RWPE2 (cell line): ENCODE measurements around the gene MRPS10.

Experiments
- ATAC-seq: fragments of 200-7000 bp; cut with Tn5 transposase; 3 replicates; pipeline ENCODE4 v1.9.1; 2021; ENCODE audit warnings: low read depth
- DNase-seq: peaks from one replicate; pipeline ENCODE4 v3.0.0-alpha.2; 2020; ENCODE audit warnings: low spot score
- H3K27ac ChIP-seq: fragments of 450-650 bp; 2 replicates; pipeline ENCODE4 v1.5.1; 2017; ENCODE audit warnings: mild to moderate bottlenecking; ENCODE audit not compliant: poor library complexity, severe bottlenecking
- H3K27me3 ChIP-seq: fragments of 250-450 bp; sonication (Bioruptor Pico); 2 replicates; pipeline ENCODE4 v1.5.1; 2021; ENCODE audit warnings: mild to moderate bottlenecking, moderate library complexity; ENCODE audit not compliant: insufficient read depth, poor library complexity, severe bottlenecking
- H3K36me3 ChIP-seq: fragments of 250-450 bp; sonication (Bioruptor Pico); 2 replicates; pipeline ENCODE4 v1.5.1; 2020; ENCODE audit warnings: low read depth, mild to moderate bottlenecking, moderate library complexity
- H3K4me1 ChIP-seq: fragments of 250-450 bp; sonication (Bioruptor Pico); 2 replicates; pipeline ENCODE4 v1.5.1; 2021; ENCODE audit warnings: mild to moderate bottlenecking, moderate library complexity; ENCODE audit not compliant: insufficient read depth, poor library complexity, severe bottlenecking
- H3K4me3 ChIP-seq: fragments of 250-450 bp; sonication (Bioruptor Pico); 2 replicates; pipeline ENCODE4 v1.5.1; 2021; ENCODE audit warnings: mild to moderate bottlenecking, moderate library complexity; ENCODE audit not compliant: severe bottlenecking
- H3K9me3 ChIP-seq: fragments of 250-450 bp; sonication (Bioruptor Pico); 2 replicates; pipeline ENCODE4 v1.5.1; 2021; ENCODE audit warnings: mild to moderate bottlenecking, moderate library complexity; ENCODE audit not compliant: severe bottlenecking
- CTCF ChIP-seq: fragments of 450-650 bp; IDR thresholded peaks from one replicate; pipeline ENCODE4 v1.5.1; 2017; ENCODE audit warnings: mild to moderate bottlenecking, moderate library complexity; ENCODE audit not compliant: poor library complexity, severe bottlenecking

Gene MRPS10

GRCh38 chr6:42225029-42225339, 7.3 kb upstream of the MRPS10 start:
- DNase-seq: no peak
- H3K4me3 ChIP-seq: peak overlapping the region; percentile 27
- no peak for ATAC-seq
- H3K27ac ChIP-seq: peak overlapping the region; percentile 99
- no peak for TF ChIP-seq CTCF
- H3K27me3 ChIP-seq: no peaks in the 10 kb centered on the region
- peaks cover 59% of the 10 kb centered on the region for H3K4me1 ChIP-seq
- H3K36me3 ChIP-seq: peaks cover 12% of the 10 kb centered on the region
- no peaks in the 10 kb centered on the region for H3K9me3 ChIP-seq

DNA sequence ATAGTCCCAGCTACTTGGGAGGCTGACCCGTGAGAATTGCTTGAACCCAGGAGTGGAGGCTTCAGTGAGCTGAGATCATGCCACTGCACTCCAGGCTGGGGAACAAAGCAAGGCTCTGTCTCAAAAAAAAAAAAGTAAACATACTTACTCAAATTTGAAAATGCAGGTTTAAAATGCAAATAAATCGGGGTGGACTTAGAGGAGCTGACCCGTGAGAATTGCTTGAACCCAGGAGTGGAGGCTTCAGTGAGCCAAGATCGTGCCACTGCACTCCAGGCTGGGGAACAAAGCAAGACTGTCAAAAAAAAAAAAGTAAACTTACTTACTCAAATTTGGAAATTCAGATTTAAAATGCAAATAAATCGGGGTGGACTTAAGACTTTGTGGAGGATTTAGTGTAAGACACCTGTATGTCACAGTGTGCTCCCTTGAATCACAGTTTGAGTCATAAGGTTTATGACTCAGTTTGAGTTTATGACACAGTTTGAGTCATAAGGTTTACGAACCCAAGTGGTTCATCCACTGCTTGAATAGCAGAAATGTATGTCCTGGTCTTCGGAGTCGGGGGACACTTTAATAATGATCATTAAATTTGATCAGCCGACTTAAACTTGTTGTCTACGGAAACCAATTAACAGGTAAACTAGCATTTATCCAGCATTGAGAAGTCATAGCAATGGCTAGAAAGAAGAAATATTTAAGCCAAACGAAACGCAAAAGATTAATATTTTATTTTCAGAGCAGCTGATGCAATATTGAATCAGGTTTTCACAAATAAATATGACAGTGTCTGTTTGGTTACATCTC, 6.8 kb upstream of the MRPS10 start:
- H3K27ac ChIP-seq: peak overlapping the region; percentile 99

DNA sequence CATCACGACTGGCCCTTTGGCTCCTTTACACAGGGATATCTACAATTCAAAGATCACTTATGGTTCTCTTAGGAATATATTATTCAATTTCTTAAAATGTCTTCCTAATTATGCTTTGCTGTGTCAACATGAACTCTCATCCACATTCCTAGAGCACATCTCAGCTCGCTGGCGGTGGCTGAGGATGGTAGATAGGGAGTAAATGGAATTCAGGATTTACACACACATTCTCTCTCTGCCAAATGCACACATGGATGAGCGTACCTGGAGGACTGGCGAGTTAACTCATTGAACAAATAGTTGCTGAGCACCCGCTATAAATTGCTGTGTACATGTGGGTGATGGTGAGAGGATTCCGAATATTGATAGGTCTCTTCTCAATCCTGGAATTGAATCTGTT, 4.8 kb upstream of the MRPS10 start:
- Histone ChIP-seq H3K27ac (peak overlapping the region; percentile 99), H3K9me3 (no peaks in the 10 kb centered on the region), H3K27me3 (no peaks in the 10 kb centered on the region), H3K4me1 (peaks cover 50% of the 10 kb centered on the region), H3K4me3 (no peak overlapping the region), H3K36me3 (no peaks in the 10 kb centered on the region)
- no peak for ATAC-seq
- TF ChIP-seq CTCF: no peak
- DNase-seq: no peak

More for the DNA sequence above, 6.8 kb upstream of the MRPS10 start:
- H3K4me1 ChIP-seq: peaks cover 56% of the 10 kb centered on the region
- peak; percentile 64 for ATAC-seq
- no peaks in the 10 kb centered on the region for H3K9me3 ChIP-seq
- DNase-seq: no peak
- no peaks in the 10 kb centered on the region for H3K27me3 ChIP-seq
- peak overlapping the region; percentile 27 for H3K4me3 ChIP-seq
- no peak for TF ChIP-seq CTCF
- H3K36me3 ChIP-seq: peaks cover 7% of the 10 kb centered on the region

DNA sequence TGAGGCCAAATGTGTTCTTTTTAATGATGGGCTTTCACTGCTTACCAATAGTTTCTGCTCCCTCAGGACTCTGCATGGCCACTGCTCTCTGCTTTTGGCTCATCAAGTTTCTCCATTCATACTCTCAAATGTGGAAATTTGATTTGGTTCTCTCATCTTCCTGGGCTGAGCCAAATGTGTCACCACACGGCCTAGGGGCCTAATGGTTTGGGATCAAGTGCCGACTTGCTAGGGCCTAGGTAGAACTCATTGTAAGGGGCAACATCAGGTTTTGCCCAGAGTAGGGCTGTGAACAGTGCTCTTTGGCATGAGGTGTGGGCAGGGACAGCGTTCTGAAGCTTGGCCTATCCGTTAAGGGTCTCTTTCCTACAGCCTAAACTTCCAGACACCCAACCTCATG, 3.9 kb upstream of the MRPS10 start:
- H3K4me3 ChIP-seq: no peak overlapping the region
- H3K27me3 ChIP-seq: no peaks in the 10 kb centered on the region
- ATAC-seq: no peak
- H3K9me3 ChIP-seq: no peaks in the 10 kb centered on the region
- H3K4me1 ChIP-seq: peaks cover 46% of the 10 kb centered on the region
- H3K27ac ChIP-seq: peak overlapping the region; percentile 99
- DNase-seq: no peak
- H3K36me3 ChIP-seq: peaks cover 4% of the 10 kb centered on the region; the same call in 1 of the 2 replicates
- no peak for TF ChIP-seq CTCF

DNA sequence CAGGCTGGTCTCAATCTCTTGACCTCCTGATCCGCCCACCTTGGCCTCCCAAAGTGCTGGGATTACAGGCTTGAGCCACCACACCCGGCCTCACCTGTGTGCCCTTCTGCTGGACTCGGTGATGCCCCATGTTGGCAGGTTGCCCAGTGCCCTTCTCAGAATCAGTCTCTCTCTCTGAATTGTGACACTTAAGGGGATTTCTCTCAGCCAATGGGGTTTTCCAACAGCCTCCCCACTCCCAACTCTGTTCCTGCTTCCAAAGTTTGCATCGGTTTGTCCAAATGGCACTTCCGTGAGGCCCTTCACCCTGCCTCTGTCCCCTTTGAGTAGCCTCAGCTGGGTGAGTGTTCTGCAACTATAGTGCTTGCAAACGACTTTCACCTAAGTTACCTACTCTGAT, 3.1 kb upstream of the MRPS10 start:
- Histone ChIP-seq H3K4me3 (no peak overlapping the region), H3K9me3 (no peaks in the 10 kb centered on the region), H3K36me3 (peaks cover 9% of the 10 kb centered on the region; the same call in 1 of the 2 replicates), H3K4me1 (peaks cover 42% of the 10 kb centered on the region), H3K27me3 (no peaks in the 10 kb centered on the region), H3K27ac (peak overlapping the region; percentile 99)
- ATAC-seq (no peak), DNase-seq (no peak)
- TF ChIP-seq CTCF: no peak
